Muscle of leg (tissue), 11 donors: Measurements from ENCODE around the gene MYPN. TPM values are rescaled to one million over a fixed set of nuclear protein-coding genes. Genes with fewer than 3 reads are reported as not detected.
"Not testable (repeated sequence)": the region's sequence is repeated elsewhere in the genome, so short reads cannot be mapped to it uniquely, and the experiment has no call there.

Source experiments
- DNase-seq: peaks from one replicate; pipeline ENCODE4 v3.0.0; 2013
- H3K27ac ChIP-seq: one replicate; pipeline ENCODE4 v1.5.1; 2013; ENCODE audit warnings: mild to moderate bottlenecking, low read length, control low read depth
- H3K27me3 ChIP-seq: one replicate; pipeline ENCODE4 v1.6.1; 2013; ENCODE audit warnings: low read length; ENCODE audit not compliant: control insufficient read depth, insufficient read depth
- H3K36me3 ChIP-seq: one replicate; pipeline ENCODE4 v1.6.1; 2013; ENCODE audit warnings: low read length; ENCODE audit not compliant: control insufficient read depth, insufficient read depth
- H3K4me1 ChIP-seq: one replicate; pipeline ENCODE4 v1.6.1; 2013; ENCODE audit warnings: low read length; ENCODE audit not compliant: control insufficient read depth, insufficient read depth
- H3K4me3 ChIP-seq: one replicate; pipeline ENCODE4 v1.5.1; 2013; ENCODE audit warnings: low read length, control low read depth
- H3K9me3 ChIP-seq: replicated peaks from 2 replicates; pipeline ENCODE4 v1.6.1; 2013; ENCODE audit warnings: low read depth, low read length; ENCODE audit not compliant: control insufficient read depth
- WGBS: methylation state at CpG from one replicate; pipeline ENCODE4 v1.1.5; 2013; ENCODE audit warnings: missing lambda C conversion rate; ENCODE audit not compliant: insufficient coverage; 5-methylcytosine and 5-hydroxymethylcytosine counted together
- polyA plus RNA-seq, 8 donors: library from polyadenylated mRNA; unstranded; fragments of 120-200 nt; gene quantifications; one replicate each; pipeline versions ENCODE4 v1.2.1 to v1.2.3, GENCODE V29; 2013; ENCODE audit warnings: inconsistent platforms in 1 of 8, low replicate concordance in 1 of 8; ENCODE audit not compliant: insufficient read length in 8 of 8, insufficient read depth in 1 of 8
- total RNA-seq: library from RNA; stranded (reverse); fragments of 120-200 nt; gene quantifications from one replicate; pipeline ENCODE4 v1.2.4, GENCODE V29; 2013

MYPN gene
- total and polyA plus RNA-seq, 9 donors: 49.1 to 88.0 (median 63.3) TPM

DNA sequence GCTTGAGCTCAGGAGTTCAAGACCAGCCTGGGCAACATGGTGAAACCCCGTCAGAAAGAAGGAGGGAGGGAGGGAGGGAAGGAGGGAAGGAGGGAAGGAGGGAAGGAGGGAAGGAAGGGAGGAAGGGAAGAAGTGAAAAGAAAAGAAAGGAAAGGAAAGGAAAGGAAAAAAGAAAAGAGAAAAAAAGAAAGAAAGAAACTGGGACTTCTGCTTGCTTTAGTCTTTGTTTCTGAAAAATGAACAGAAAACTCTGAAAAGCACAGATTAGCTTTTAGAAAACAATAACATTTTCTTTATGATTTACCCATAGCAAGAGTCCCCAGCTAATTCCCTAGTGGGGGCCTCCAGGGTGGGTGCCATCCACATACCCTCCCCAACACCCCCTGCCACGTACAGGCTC, 75.8 kb downstream of the MYPN start:
- Histone ChIP-seq H3K4me3 (no peak overlapping the region), H3K4me1 (peaks cover 5% of the 10 kb centered on the region), H3K9me3 (no peaks in the 10 kb centered on the region), H3K27ac (no peak overlapping the region), H3K27me3 (no peaks in the 10 kb centered on the region), H3K36me3 (peaks cover 3% of the 10 kb centered on the region)
- DNase-seq: no peak
- 38% methylated on average over 1 of the region's 2 CpGs for WGBS

DNA sequence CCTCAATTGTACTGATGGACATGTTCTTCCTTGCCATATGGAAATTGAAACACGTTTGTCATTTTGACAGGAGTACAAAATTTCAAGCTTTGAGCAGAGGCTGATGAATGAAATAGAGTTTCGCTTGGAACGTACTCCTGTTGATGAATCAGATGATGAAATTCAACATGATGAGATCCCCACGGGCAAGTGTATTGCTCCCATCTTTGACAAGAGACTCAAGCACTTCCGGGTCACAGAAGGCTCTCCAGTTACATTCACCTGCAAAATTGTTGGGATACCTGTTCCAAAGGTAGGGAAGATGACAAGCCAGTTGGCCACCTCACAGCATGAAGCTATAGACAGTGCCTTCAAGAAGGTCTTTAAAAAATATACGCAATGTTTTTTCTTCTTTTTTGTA, 79.5 kb downstream of the MYPN start:
- Histone ChIP-seq H3K9me3 (no peaks in the 10 kb centered on the region), H3K27me3 (no peaks in the 10 kb centered on the region), H3K4me1 (peaks cover 5% of the 10 kb centered on the region), H3K4me3 (no peak overlapping the region), H3K36me3 (no peaks in the 10 kb centered on the region), H3K27ac (no peak overlapping the region)
- no peak for DNase-seq
- WGBS: 79% methylated on average over 5 of the region's 6 CpGs

DNA sequence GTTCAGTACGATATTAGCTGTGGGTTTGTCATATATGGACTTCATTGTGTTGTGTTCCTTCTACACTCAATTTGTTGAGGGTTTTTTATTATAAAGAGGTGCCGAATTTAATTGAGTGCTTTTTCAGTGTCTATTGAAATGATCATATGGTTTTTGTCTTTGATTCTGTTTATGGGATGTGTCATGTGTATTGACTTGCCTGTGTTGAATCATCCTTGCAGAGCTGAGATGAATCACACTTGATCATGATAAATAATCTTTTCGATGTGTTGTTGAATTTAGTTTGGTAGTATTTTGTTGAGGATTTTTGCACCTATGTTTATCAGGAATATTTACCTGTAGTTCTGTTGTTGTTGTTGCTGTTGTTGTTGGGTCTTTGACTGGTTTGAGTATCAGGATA, 82.8 kb downstream of the MYPN start:
- Histone ChIP-seq H3K9me3 (no peaks in the 10 kb centered on the region), H3K27me3 (no peaks in the 10 kb centered on the region), H3K4me3 (no peak overlapping the region), H3K36me3 (no peaks in the 10 kb centered on the region), H3K27ac (no peak overlapping the region), H3K4me1 (no peaks in the 10 kb centered on the region)
- DNase-seq: no peak
- 100% methylated on average over 1 of the region's 3 CpGs for WGBS

DNA sequence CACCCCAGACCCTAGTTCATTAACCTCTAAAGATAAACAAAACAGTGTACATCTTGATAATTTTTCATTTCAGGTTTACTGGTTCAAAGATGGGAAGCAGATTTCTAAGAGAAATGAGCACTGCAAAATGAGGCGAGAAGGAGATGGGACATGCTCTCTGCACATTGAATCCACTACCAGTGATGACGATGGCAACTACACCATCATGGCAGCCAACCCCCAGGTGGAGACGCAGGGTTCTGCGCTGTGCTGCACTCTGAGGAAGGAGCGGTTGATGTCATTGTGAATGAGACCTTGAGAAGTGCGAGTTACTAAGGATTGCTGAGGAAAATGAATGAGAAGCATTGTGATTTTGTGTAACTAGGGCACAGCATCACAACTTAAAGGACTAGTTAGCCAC, 85.0 kb downstream of the MYPN start:
- peaks cover 5% of the 10 kb centered on the region for H3K36me3 ChIP-seq
- no peak overlapping the region for H3K27ac ChIP-seq
- no peaks in the 10 kb centered on the region for H3K9me3 ChIP-seq
- no peak for DNase-seq
- H3K4me3 ChIP-seq: no peak overlapping the region
- WGBS: 66% methylated on average over 4 of the region's 6 CpGs
- H3K4me1 ChIP-seq: no peaks in the 10 kb centered on the region
- peaks cover 2% of the 10 kb centered on the region for H3K27me3 ChIP-seq

- not testable (repeated sequence) for H3K4me3 ChIP-seq, H3K4me1 ChIP-seq, H3K27ac ChIP-seq, H3K27me3 ChIP-seq, H3K36me3 ChIP-seq, H3K9me3 ChIP-seq, DNase-seq
- WGBS: no CpG with 5 or more reads among the region's 2 CpGs
These were observed 86.5 kb downstream of the MYPN start for GRCh38 chr10:68195776-68196175.

DNA sequence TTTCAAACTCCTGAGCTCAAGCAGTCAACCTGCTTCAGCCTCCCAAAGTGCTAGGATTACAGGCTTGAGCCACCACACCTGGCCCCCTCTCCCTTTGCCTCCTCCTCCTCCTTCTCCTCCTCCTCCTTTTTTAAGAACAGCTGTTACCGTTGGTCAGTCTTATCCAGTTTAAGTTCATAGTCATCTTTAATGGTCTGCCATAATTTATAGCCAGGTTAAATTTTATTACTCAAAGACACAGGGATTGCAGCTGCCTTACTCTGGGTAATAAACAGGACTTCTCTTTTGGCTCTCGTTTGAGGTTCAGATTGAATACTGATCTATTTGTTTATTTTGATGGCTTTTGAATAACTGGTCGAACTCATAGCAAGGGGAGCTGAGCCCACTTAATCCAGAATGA, 87.4 kb downstream of the MYPN start:
- DNase-seq: no peak
- no peak overlapping the region for H3K4me3 ChIP-seq
- 38% methylated on average over 1 of the region's 3 CpGs for WGBS
- peaks cover 2% of the 10 kb centered on the region for H3K27me3 ChIP-seq
- no peaks in the 10 kb centered on the region for H3K4me1 ChIP-seq
- H3K36me3 ChIP-seq: peaks cover 9% of the 10 kb centered on the region
- H3K9me3 ChIP-seq: no peaks in the 10 kb centered on the region
- no peak overlapping the region for H3K27ac ChIP-seq

GRCh38 chr10:68202960-68203353, 93.7 kb downstream of the MYPN start:
- Histone ChIP-seq H3K36me3 (peaks cover 13% of the 10 kb centered on the region), H3K4me3 (no peak overlapping the region), H3K27ac (no peak overlapping the region), H3K9me3 (no peaks in the 10 kb centered on the region), H3K27me3 (peaks cover 2% of the 10 kb centered on the region), H3K4me1 (no peaks in the 10 kb centered on the region)
- WGBS: no CpG with 5 or more reads among the region's 5 CpGs
- DNase-seq: no peak

DNA sequence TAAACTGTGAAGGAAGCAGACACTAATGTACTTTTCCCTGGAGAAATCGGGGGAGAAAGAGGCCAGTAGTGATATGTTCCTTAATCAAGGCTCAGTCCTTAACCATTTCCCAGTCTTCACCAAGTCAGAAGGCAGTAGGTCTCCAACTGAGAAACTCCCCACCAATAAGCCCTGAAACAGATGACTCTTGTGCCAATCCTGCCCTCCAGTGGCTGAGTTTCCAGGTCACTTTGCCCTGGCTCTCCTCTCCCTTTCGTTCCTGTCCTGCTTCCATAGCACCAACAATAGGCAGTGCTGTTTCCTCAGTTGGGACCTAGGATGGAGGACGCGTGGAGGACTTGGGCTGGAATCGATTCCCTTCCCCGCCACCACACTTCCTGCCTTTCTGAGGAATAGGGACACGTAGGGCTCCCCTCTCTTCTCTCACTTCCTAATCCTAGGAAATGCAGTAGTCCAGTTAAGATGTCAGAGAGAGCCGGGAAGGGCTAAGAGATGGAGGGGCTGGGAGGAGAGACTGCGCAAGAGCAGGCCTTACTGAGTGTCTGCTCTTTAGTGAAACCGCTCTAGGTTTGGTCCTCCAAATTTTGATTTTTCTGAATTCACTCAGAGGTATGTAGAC, 99.2 kb downstream of the MYPN start:
- Histone ChIP-seq H3K27ac (no peak overlapping the region), H3K27me3 (no peaks in the 10 kb centered on the region), H3K36me3 (peaks cover 16% of the 10 kb centered on the region), H3K4me3 (no peak overlapping the region), H3K9me3 (no peaks in the 10 kb centered on the region), H3K4me1 (no peaks in the 10 kb centered on the region)
- WGBS: 93% methylated on average over 3 of the region's 10 CpGs
- peak; percentile 31 for DNase-seq

DNA sequence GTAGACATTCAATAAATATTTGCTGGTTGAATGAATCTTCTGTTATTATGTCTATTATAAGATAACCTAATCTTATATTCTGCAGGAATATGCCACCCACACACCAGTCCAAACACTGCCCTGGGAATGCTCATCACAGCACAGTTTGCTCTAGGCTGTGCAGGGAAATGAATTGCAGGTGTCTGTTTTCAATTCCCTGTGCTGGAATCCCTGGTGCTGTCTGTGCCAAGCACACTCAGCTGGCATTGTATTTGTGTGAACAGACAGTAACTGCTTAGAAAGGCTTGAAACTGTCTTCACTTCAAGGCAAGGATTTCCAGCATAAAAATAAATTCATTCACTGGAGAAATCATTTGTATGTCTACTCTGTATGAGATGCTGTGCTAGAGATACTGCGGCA, 102.4 kb downstream of the MYPN start:
- Histone ChIP-seq H3K9me3 (no peaks in the 10 kb centered on the region), H3K4me1 (no peaks in the 10 kb centered on the region), H3K27ac (no peak overlapping the region), H3K27me3 (no peaks in the 10 kb centered on the region), H3K4me3 (no peak overlapping the region), H3K36me3 (peaks cover 17% of the 10 kb centered on the region)
- WGBS: no CpG with 5 or more reads among the region's 1 CpG
- no peak for DNase-seq

DNA sequence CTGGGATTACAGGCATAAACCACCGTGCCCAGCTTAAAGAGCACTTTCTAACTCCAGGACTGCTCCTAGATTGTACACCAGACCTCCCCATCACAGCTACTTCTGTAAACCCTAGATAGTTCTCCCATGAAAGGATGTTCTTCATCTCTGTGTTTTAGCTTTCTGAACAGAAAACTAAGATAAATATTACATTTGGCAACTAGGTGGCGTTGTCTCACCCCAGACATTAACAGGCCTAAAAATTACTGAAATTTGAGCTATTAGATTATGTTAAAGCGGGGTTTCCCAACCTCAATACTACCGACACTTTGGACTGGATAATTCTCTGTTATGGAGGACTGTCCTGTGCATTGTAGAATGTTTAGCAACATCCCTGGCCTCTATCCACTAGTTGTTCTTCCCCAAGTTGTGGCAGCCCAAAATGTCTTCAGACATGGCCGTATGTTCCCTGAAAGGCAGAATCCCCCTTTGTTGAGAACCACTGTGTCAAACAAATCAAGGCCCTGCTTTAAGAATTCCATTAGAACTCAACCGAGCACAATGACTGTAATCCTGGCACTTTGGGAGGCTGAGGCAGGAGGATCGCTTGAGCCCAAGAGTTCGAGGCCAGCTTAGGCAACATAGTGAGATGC, 103.5 kb downstream of the MYPN start:
- no peaks in the 10 kb centered on the region for H3K9me3 ChIP-seq
- H3K27ac ChIP-seq: no peak overlapping the region
- DNase-seq: peak; percentile 33
- H3K4me3 ChIP-seq: no peak overlapping the region
- peaks cover 17% of the 10 kb centered on the region for H3K36me3 ChIP-seq
- no peaks in the 10 kb centered on the region for H3K27me3 ChIP-seq
- WGBS: 100% methylated on average over 2 of the region's 8 CpGs
- H3K4me1 ChIP-seq: no peaks in the 10 kb centered on the region

DNA sequence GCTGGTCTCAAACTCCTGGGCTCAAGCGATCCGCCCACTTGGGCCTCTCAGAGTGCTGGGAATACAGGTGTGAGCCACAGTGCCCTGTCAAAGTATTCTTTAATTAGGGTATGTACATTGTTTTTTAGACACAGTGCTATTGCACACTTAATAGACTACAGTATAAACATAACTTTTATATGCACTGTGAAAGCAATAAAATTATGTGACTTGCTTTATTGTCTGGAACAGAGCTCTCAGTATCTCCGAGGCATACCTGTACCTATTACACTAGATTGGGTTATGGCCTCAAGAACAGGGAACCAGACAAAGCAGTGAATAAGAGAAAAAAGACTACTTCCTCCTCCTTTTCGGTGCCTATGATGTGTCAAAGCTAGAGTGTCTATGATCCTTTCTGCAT, 109.5 kb downstream of the MYPN start:
- H3K27ac ChIP-seq: no peak overlapping the region
- no peaks in the 10 kb centered on the region for H3K9me3 ChIP-seq
- no peak overlapping the region for H3K4me3 ChIP-seq
- H3K36me3 ChIP-seq: peaks cover 3% of the 10 kb centered on the region
- DNase-seq: no peak
- no peaks in the 10 kb centered on the region for H3K27me3 ChIP-seq
- H3K4me1 ChIP-seq: no peaks in the 10 kb centered on the region
- 83% methylated on average over 1 of the region's 4 CpGs for WGBS
